H54 (cell line): ENCODE data around the gene SDC4.

ENCODE experiments used
- DNase-seq: peaks from one replicate; pipeline ENCODE4 v3.0.0; 2011; ENCODE audit warnings: low spot score, mixed read lengths; ENCODE audit not compliant: insufficient read length
- FAIRE-seq: peaks from 3 replicates; lab custom pipeline; 2011; peaks lifted over from hg19 to GRCh38; lab: Jason Lieb, UNC
- POLR2A ChIP-seq: IDR thresholded peaks from 2 replicates; pipeline ENCODE4 v1.6.1; 2011; ENCODE audit warnings: low read depth, mild to moderate bottlenecking, low read length

The SDC4 gene

DNA sequence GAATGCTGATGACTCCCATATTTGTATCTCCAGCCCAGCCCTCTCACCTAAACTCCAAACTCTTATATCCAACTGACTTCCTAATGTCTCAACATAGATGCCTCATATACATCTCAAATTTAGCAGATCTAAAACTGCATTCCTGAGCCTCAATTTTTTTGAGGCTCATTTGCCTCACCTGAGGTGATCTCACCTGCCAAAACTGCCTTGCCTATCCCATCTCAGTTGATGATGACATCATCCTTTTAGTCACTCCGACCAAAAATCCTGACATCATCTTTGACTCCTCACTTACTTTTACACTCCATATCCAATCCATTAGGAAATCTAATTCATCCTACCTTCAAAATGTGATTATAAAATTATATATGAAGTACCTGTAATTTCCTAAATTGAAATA, 68.2 kb downstream of the SDC4 start:
- DNase-seq (no peak), FAIRE-seq (no peak)
- TF ChIP-seq POLR2A: no peak

DNA sequence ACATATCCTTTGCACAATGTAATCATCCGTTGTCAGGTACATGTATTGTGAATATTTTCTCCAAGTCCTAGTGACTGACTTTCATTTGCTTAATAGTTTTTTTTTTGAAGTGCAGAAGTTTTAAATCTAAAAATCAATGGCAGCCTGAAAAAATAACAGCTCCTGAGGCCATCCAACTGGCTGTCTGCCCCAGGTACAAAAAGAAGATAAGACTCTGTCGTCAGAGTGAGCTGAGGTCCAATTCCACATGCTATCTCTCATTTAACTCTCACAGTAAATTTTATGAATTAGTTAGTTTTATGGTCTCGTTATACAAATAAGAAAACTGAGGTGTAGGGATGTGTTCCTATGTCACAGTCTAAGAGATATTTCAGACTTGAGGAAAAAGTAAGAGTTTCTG, 72.9 kb downstream of the SDC4 start:
- FAIRE-seq: no peak
- no peak for TF ChIP-seq POLR2A
- no peak for DNase-seq
